Erythroblast (primary cell): ENCODE data around the gene GNB5.

Experiments
- GATA1 ChIP-seq: IDR thresholded peaks from 2 replicates; pipeline ENCODE4 v1.6.1; 2011; ENCODE audit warnings: low read depth, mild to moderate bottlenecking, control low read depth, low read length, moderate library complexity
- POLR2A ChIP-seq: IDR thresholded peaks from 2 replicates; pipeline ENCODE4 v1.6.1; 2011; ENCODE audit warnings: mild to moderate bottlenecking, low read length

DNA sequence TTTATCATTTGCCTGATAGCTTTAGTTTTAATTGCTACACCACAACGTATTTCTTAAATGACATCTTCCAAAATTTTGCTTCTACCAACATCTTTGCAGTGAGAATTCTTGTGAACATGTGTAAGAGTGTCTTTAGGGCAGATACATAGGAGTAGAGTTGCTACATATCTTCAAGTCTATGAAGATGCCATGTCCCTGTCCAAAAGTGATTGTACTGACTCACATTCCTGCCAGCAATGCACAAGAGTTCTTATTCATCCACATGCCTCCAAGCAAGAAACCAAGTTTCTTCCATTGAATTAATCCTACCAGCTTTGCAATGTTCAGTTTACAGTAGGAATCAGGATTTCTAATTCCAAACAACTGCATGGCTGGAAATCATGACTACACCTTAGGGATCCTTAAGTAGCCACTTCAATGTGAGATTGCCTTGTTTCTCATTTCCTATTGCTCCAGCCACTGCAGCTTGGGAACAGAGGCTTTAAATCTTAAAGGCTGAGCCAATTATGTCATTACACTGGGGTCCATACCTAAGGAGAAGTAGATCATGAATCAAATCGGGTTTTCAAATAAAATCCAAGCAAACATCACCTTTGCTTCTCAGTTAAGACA, 123.1 kb downstream of the GNB5 start:
- TF ChIP-seq POLR2A (no peak), GATA1 (no peak)
